HepG2 (cell line): ENCODE measurements around the gene IL27RA. TPM values are rescaled to one million over a fixed set of nuclear protein-coding genes. Genes with fewer than 3 reads are reported as not detected.

ENCODE experiments used
- CBX5 ChIP-seq: sonication (generic); formaldehyde crosslinking; IDR thresholded peaks from 2 replicates; pipeline ENCODE4 v1.4.0; 2020; ENCODE audit warnings: missing genetic modification reagents, borderline replicate concordance
- CEBPG ChIP-seq: IDR thresholded peaks from 2 replicates; pipeline ENCODE4 v1.6.1; 2016
- CHCHD3 ChIP-seq: sonication (generic); formaldehyde crosslinking; IDR thresholded peaks from 2 replicates; pipeline ENCODE4 v1.8.0; 2022; ENCODE audit warnings: mild to moderate bottlenecking, missing genetic modification reagents, moderate library complexity
- FOSL2 ChIP-seq: sonication (generic); formaldehyde crosslinking; IDR thresholded peaks from 2 replicates; pipeline ENCODE4 v1.4.0; 2020; ENCODE audit warnings: missing genetic modification reagents
- HNRNPK ChIP-seq: fragments of 200-400 bp; formaldehyde crosslinking; IDR thresholded peaks from 2 replicates; pipeline ENCODE4 v1.6.1; 2018; ENCODE audit warnings: low read length, low read depth, moderate library complexity, mild to moderate bottlenecking; ENCODE audit not compliant: poor library complexity, severe bottlenecking
- HOXA9 ChIP-seq: sonication (generic); formaldehyde crosslinking; IDR thresholded peaks from 2 replicates; pipeline ENCODE4 v1.8.1; 2022; ENCODE audit warnings: missing genetic modification reagents, mild to moderate bottlenecking, moderate library complexity, borderline replicate concordance
- IKZF4 ChIP-seq: sonication (generic); formaldehyde crosslinking; IDR thresholded peaks from 2 replicates; pipeline ENCODE4 v1.5.1; 2020; ENCODE audit warnings: borderline replicate concordance, mild to moderate bottlenecking, low read depth, missing genetic modification reagents; ENCODE audit errors: not compliant biosample characterization
- MAF1 ChIP-seq: sonication (generic); formaldehyde crosslinking; IDR thresholded peaks from 2 replicates; pipeline ENCODE4 v1.5.0; 2020; ENCODE audit warnings: missing genetic modification reagents, borderline replicate concordance
- SALL2 ChIP-seq: sonication (generic); formaldehyde crosslinking; IDR thresholded peaks from 2 replicates; pipeline ENCODE4 v1.8.1; 2023; ENCODE audit warnings: mild to moderate bottlenecking, missing genetic modification reagents, inconsistent platforms
- SMARCE1 ChIP-seq: fragments of 450-650 bp; IDR thresholded peaks from 2 replicates; pipeline ENCODE4 v1.6.1; 2017; ENCODE audit warnings: borderline replicate concordance
- SRF ChIP-seq: IDR thresholded peaks from 2 replicates; pipeline ENCODE4 v1.6.1; 2011; ENCODE audit warnings: mild to moderate bottlenecking, low read depth, low read length, moderate library complexity
- TCF12 ChIP-seq, 2 experiments: fragments of 450-650 bp in 1 of 2; sonication (generic) in 1 of 2; formaldehyde crosslinking in 1 of 2; IDR thresholded peaks; 2 replicates each; pipeline versions ENCODE4 v1.6.1 to v1.8.0; 2017 to 2022; ENCODE audit warnings: antibody characterized with exemption in 1 of 2, mild to moderate bottlenecking in 1 of 2, missing genetic modification reagents in 1 of 2, moderate library complexity in 1 of 2
- TCF7L2 ChIP-seq: IDR thresholded peaks from 2 replicates; pipeline ENCODE4 v1.6.1; 2011; ENCODE audit warnings: mild to moderate bottlenecking, low read depth, low read length, moderate library complexity
- ZFP1 ChIP-seq: IDR thresholded peaks from 2 replicates; pipeline ENCODE4 v1.6.1; 2016
- ZFP37 ChIP-seq: sonication (generic); formaldehyde crosslinking; IDR thresholded peaks from 2 replicates; pipeline ENCODE4 v1.4.0; 2020; ENCODE audit warnings: missing genetic modification reagents, borderline replicate concordance
- ZFY ChIP-seq: sonication (generic); formaldehyde crosslinking; IDR thresholded peaks from 2 replicates; pipeline ENCODE4 v1.4.0; 2020; ENCODE audit warnings: missing genetic modification reagents
- ZKSCAN8 ChIP-seq: IDR thresholded peaks from 2 replicates; pipeline ENCODE4 v1.6.1; 2016; ENCODE audit warnings: borderline replicate concordance, missing genetic modification reagents, missing compliant biosample characterization
- ZNF121 ChIP-seq: sonication (generic); formaldehyde crosslinking; IDR thresholded peaks from 2 replicates; pipeline ENCODE4 v1.5.0; 2020; ENCODE audit warnings: mild to moderate bottlenecking, missing genetic modification reagents
- ZNF160 ChIP-seq: sonication (generic); formaldehyde crosslinking; IDR thresholded peaks from 2 replicates; pipeline ENCODE4 v1.8.0; 2022; ENCODE audit warnings: mild to moderate bottlenecking, inconsistent platforms, missing genetic modification reagents
- ZNF263 ChIP-seq: sonication (generic); formaldehyde crosslinking; IDR thresholded peaks from 2 replicates; pipeline ENCODE4 v1.4.0; 2020; ENCODE audit warnings: missing genetic modification reagents
- ZNF550 ChIP-seq: sonication (generic); formaldehyde crosslinking; IDR thresholded peaks from 2 replicates; pipeline ENCODE4 v1.4.0; 2020; ENCODE audit warnings: mild to moderate bottlenecking, missing genetic modification reagents, borderline replicate concordance
- ZNF746 ChIP-seq: sonication (generic); formaldehyde crosslinking; IDR thresholded peaks from 2 replicates; pipeline ENCODE4 v1.8.0; 2022; ENCODE audit warnings: mild to moderate bottlenecking, missing genetic modification reagents
- polyA plus RNA-seq, 8 experiments: library from polyadenylated mRNA; depleted of rRNA in 3 of 8; stranded (reverse) in 7 of 8; unstranded in 1 of 8; fragments of >200 nt; fragmentation: Illumina TruSeq in 4 of 8; extraction: Trizol in 4 of 8; gene quantifications; 2 replicates each; pipeline versions ENCODE4 v1.2.1 to v1.2.3, GENCODE V29; 2011 to 2016; ENCODE audit warnings: low read depth in 4 of 8, missing spikeins in 1 of 8, mixed read lengths in 1 of 8; ENCODE audit not compliant: insufficient read depth in 1 of 8
- total RNA-seq, 5 experiments: library from RNA; depleted of rRNA; stranded (reverse); fragments of >200 nt; fragmentation: Illumina TruSeq; extraction: Trizol; gene quantifications; 2 replicates each; pipeline ENCODE4 v1.2.3, GENCODE V29; 2016; ENCODE audit warnings: low read depth in 1 of 5
- TF ChIP-seq, protein P1 (sequence below): IDR thresholded peaks from 2 replicates; pipeline ENCODE4 v1.6.1; 2016; ENCODE audit warnings: mild to moderate bottlenecking
- TF ChIP-seq, protein P2 (sequence below): IDR thresholded peaks from 2 replicates; pipeline ENCODE4 v1.6.1; 2018; ENCODE audit warnings: missing genetic modification reagents, mild to moderate bottlenecking, missing compliant biosample characterization
- TF ChIP-seq, protein P3 (sequence below): sonication (generic); formaldehyde crosslinking; IDR thresholded peaks from 2 replicates; pipeline ENCODE4 v1.4.0; 2020; ENCODE audit warnings: mild to moderate bottlenecking, missing genetic modification reagents
- TF ChIP-seq, protein P4 (sequence below): sonication (generic); formaldehyde crosslinking; IDR thresholded peaks from 2 replicates; pipeline ENCODE4 v1.5.0; 2020; ENCODE audit warnings: missing genetic modification reagents, mild to moderate bottlenecking, borderline replicate concordance
- TF ChIP-seq, protein P5 (sequence below): sonication (generic); formaldehyde crosslinking; IDR thresholded peaks from 2 replicates; pipeline ENCODE4 v1.4.0; 2020; ENCODE audit warnings: mild to moderate bottlenecking, low read depth, missing genetic modification reagents

IL27RA gene
- total and polyA plus RNA-seq, 2 of the 13 experiments (the other 11 are each of a cell fraction or from before 2014, with no cell fraction given) = 3.5 to 8.1 TPM

DNA sequence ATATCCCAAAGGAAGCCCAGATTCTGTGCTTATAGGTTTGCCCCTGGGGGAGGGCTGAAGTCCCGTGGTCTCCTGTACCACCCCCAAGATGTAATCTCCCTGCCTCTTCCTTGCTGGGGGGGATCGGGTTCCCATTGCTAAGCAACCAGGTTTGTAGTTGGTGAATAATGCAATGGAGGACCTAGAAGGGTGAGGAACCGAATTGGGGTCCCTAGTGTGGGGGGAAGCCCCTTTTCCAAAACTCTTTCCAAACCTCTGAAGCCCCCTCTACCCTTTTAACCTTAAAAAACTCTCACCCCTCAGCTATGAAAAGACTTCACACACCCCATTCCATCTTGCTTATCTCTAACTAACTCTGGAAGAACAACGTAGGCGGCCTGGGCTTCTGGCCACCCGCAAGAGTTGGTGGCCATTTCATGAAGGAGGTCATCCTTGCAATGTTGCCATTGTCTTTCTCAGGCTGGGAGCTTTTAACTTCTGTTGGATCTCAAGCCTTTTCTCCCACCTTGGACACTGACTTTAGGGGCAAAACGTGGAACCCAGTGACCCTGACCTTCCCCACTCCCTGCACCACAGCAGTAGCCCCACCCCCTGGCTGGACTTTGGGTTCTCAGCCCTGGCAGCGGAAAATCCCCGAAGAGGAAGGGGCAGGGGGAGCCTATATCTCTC, 29.7 kb downstream of the IL27RA start (continued):
- no peak for TF ChIP-seq IKZF4 (CRISPR knock-in tag)
- no peak for TF ChIP-seq ZNF160 (CRISPR knock-in tag)
- 0 out of 2 replicates have a peak, but pooled peaks have one; percentile 48 for TF ChIP-seq CBX5
- TF ChIP-seq SALL2 (CRISPR knock-in tag) = no peak
- TF ChIP-seq, protein P1, sequence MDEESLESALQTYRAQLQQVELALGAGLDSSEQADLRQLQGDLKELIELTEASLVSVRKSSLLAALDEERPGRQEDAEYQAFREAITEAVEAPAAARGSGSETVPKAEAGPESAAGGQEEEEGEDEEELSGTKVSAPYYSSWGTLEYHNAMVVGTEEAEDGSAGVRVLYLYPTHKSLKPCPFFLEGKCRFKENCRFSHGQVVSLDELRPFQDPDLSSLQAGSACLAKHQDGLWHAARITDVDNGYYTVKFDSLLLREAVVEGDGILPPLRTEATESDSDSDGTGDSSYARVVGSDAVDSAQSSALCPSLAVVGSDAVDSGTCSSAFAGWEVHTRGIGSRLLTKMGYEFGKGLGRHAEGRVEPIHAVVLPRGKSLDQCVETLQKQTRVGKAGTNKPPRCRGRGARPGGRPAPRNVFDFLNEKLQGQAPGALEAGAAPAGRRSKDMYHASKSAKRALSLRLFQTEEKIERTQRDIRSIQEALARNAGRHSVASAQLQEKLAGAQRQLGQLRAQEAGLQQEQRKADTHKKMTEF = peak; percentile 36; the same call in 1 of the 2 replicates
- TF ChIP-seq, protein P2, sequence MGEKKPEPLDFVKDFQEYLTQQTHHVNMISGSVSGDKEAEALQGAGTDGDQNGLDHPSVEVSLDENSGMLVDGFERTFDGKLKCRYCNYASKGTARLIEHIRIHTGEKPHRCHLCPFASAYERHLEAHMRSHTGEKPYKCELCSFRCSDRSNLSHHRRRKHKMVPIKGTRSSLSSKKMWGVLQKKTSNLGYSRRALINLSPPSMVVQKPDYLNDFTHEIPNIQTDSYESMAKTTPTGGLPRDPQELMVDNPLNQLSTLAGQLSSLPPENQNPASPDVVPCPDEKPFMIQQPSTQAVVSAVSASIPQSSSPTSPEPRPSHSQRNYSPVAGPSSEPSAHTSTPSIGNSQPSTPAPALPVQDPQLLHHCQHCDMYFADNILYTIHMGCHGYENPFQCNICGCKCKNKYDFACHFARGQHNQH (CRISPR knock-in tag) = no peak
- no peak for TF ChIP-seq ZNF263
- no peak for TF ChIP-seq ZNF746
- no peak for TF ChIP-seq ZKSCAN8 (CRISPR knock-in tag)
- no peak for TF ChIP-seq ZNF550 (CRISPR knock-in tag)
- TF ChIP-seq FOSL2 (CRISPR knock-in tag) = no peak
- TF ChIP-seq, protein P3, sequence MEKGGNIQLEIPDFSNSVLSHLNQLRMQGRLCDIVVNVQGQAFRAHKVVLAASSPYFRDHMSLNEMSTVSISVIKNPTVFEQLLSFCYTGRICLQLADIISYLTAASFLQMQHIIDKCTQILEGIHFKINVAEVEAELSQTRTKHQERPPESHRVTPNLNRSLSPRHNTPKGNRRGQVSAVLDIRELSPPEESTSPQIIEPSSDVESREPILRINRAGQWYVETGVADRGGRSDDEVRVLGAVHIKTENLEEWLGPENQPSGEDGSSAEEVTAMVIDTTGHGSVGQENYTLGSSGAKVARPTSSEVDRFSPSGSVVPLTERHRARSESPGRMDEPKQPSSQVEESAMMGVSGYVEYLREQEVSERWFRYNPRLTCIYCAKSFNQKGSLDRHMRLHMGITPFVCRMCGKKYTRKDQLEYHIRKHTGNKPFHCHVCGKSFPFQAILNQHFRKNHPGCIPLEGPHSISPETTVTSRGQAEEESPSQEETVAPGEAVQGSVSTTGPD = no peak
- TF ChIP-seq, protein P4, sequence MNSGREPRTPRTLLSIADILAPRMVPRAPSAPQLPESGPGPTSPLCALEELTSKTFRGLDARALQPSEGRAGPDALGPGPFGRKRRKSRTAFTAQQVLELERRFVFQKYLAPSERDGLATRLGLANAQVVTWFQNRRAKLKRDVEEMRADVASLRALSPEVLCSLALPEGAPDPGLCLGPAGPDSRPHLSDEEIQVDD (CRISPR knock-in tag) = no peak
- TF ChIP-seq, protein P5, sequence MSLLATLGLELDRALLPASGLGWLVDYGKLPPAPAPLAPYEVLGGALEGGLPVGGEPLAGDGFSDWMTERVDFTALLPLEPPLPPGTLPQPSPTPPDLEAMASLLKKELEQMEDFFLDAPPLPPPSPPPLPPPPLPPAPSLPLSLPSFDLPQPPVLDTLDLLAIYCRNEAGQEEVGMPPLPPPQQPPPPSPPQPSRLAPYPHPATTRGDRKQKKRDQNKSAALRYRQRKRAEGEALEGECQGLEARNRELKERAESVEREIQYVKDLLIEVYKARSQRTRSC (CRISPR knock-in tag) = no peak
- TF ChIP-seq ZFP37 (CRISPR knock-in tag) = no peak
- no peak for TF ChIP-seq MAF1 (CRISPR knock-in tag)
- TF ChIP-seq HNRNPK = no peak
- TF ChIP-seq HOXA9 (CRISPR knock-in tag) = no peak
- no peak for TF ChIP-seq TCF7L2
- no peak for TF ChIP-seq SRF
- no peak for TF ChIP-seq CHCHD3 (CRISPR knock-in tag)
- TF ChIP-seq ZFP1 (CRISPR knock-in tag) = no peak
- TF ChIP-seq ZNF121 = no peak
- TF ChIP-seq ZFY (CRISPR knock-in tag) = no peak
- no peak for TF ChIP-seq CEBPG
- TF ChIP-seq TCF12 (IDR thresholded peaks at IDR 0.05) = no peak
- no peak for TF ChIP-seq TCF12 (CRISPR knock-in tag; IDR thresholded peaks at IDR 0.05)
- TF ChIP-seq SMARCE1 = no peak
